Pancreas (tissue), 10 donors: Measurements from ENCODE around the gene HELZ. TPM values are rescaled to one million over a fixed set of nuclear protein-coding genes. Genes with fewer than 3 reads are reported as not detected.
"Not testable (repeated sequence)": the region's sequence is repeated elsewhere in the genome, so short reads cannot be mapped to it uniquely, and the experiment has no call there.

Experiments
- ATAC-seq, 4 donors: fragments of 200-7000 bp; cut with Tn5 transposase; one replicate each; pipeline versions ENCODE4 v1.8.0 to v1.9.1; 2020; ENCODE audit warnings: mild to moderate bottlenecking in 4 of 4, moderate library complexity in 4 of 4
- DNase-seq, 6 donors: peaks; one replicate each; pipeline ENCODE4 v3.0.0-alpha.2; 2020
- FAIRE-seq: peaks from 2 replicates; lab custom pipeline; 2012; peaks lifted over from hg19 to GRCh38; lab: Jason Lieb, UNC
- H3K27ac ChIP-seq, 4 donors: fragments of 200-600 bp; sonication (generic); 1 replicate in 3 of 4; 2 replicates in 1 of 4; pipeline versions ENCODE4 v1.5.0 to v1.8.0; 2020
- H3K27me3 ChIP-seq, 4 donors: fragments of 200-600 bp; one replicate each; pipeline ENCODE4 v1.8.0; 2021
- H3K36me3 ChIP-seq, 3 donors: fragments of 200-600 bp; sonication (generic) in 1 of 3; one replicate each; pipeline versions ENCODE4 v1.5.0 to v1.8.0; 2020 to 2021
- H3K4me1 ChIP-seq, 3 donors: fragments of 200-600 bp; one replicate each; pipeline ENCODE4 v1.8.0; 2021
- H3K4me3 ChIP-seq, 4 donors: fragments of 200-600 bp; sonication (generic) in 2 of 4; one replicate each; pipeline versions ENCODE4 v1.5.0 to v1.8.0; 2020 to 2021
- H3K9me3 ChIP-seq, 4 donors: fragments of 200-600 bp; one replicate each; pipeline ENCODE4 v1.8.0; 2021
- CTCF ChIP-seq, 4 donors: fragments of 200-600 bp; sonication (generic) in 3 of 4; IDR thresholded peaks; one replicate each; pipeline versions ENCODE4 v1.5.0 to v1.8.0; 2021; ENCODE audit warnings: antibody characterized with exemption in 4 of 4
- WGBS, 2 donors: extraction: QIAGEN DNeasy Blood & Tissue Kit; methylation state at CpG; one replicate each; pipeline ENCODE4 v1.1.7; 2013; 5-methylcytosine and 5-hydroxymethylcytosine counted together
- intact Hi-C, 3 donors: fragments of 100-400 bp; cut with DNase I; formaldehyde crosslinking; loops; one replicate each; pipeline versions ENCODE4 v1.11.1 to v1.14.2; 2022
- polyA plus RNA-seq, 2 donors: library from polyadenylated mRNA; stranded (reverse); fragments of 200-250 nt; gene quantifications; one replicate each; pipeline ENCODE4 v1.2.3, GENCODE V29; 2013
- total RNA-seq, 6 donors: library from RNA; stranded (reverse); fragmentation: NEBNext Ultra II Directional in 4 of 6; extraction: Animal tissue kit (Norgen Biotek cat#: 25700) in 4 of 6; gene quantifications; one replicate each; pipeline versions ENCODE4 v1.2.1 to v1.2.4, GENCODE V29; 2021 to 2023
- donor health status: healthy with polysubstance abuse.
- donor health status: DM: no; HTN: no; CAD: no; lungs with moderate emphysema.
- donor health status: DM: no; HTN: no; CAD: no.
- donor health status: control.
- donor health status: control.
- donor health status: Bipolar disorder and iron deficiency.
- donor health status: DM: yes; HTN: yes; CAD: no.
- donor health status: DM: no; HTN: no; CAD: no.
- donor health status: DM: no; HTN: no; CAD: no.
- donor health status: DM: yes; HTN: yes; CAD: no.

HELZ gene
- total and polyA plus RNA-seq, 8 donors, result 4.1 to 36.6 (median 23.9) TPM

GRCh38 chr17:67202503-67202902 lies 42.5 kb downstream of the HELZ start:
- no peak for TF ChIP-seq CTCF (IDR thresholded peaks at IDR 0.05)
- H3K9me3 ChIP-seq, result no peaks in the 10 kb centered on the region
- FAIRE-seq, result peak; percentile 43

GRCh38 chr17:67200727-67201301 lies 44.2 kb downstream of the HELZ start:
- H3K27ac ChIP-seq, result no peak overlapping the region
- intact Hi-C loops, result no loop called here
- no peaks in the 10 kb centered on the region for H3K27me3 ChIP-seq
- no peak overlapping the region for H3K4me3 ChIP-seq
- ATAC-seq (peak in 3 of 4 donors; percentile 38 to 44 (median 38)), FAIRE-seq (no peak), DNase-seq (no peak)
- H3K9me3 ChIP-seq, result no peaks in the 10 kb centered on the region
- TF ChIP-seq CTCF (IDR thresholded peaks at IDR 0.05), result peak in 1 of 4 donors; percentile 36
- peaks cover 0 to 26% (median 14%) of the 10 kb centered on the region in 3 donors for H3K36me3 ChIP-seq
- WGBS, 2 donors, result 86 to 87% methylated on average over 4 of the region's 4 CpGs
- no peaks in the 10 kb centered on the region for H3K4me1 ChIP-seq

More at GRCh38 chr17:67202503-67202902, 42.5 kb downstream of the HELZ start:
- peaks cover 0 to 26% (median 14%) of the 10 kb centered on the region in 3 donors for H3K36me3 ChIP-seq
- DNase-seq, result no peak
- H3K4me3 ChIP-seq, result no peak overlapping the region
- no peaks in the 10 kb centered on the region for H3K27me3 ChIP-seq
- H3K27ac ChIP-seq, result no peak overlapping the region
- no peaks in the 10 kb centered on the region for H3K4me1 ChIP-seq
- intact Hi-C loops, result no loop called here
- 95 to 98% methylated on average over 1 of the region's 1 CpG for WGBS, 2 donors
- no peak for ATAC-seq

- H3K27ac ChIP-seq, result no peak overlapping the region
- intact Hi-C loops, result no loop called here
- no peaks in the 10 kb centered on the region for H3K4me1 ChIP-seq
- no peak overlapping the region for H3K4me3 ChIP-seq
- DNase-seq, result no peak
- H3K9me3 ChIP-seq, result no peaks in the 10 kb centered on the region
- no peaks in the 10 kb centered on the region for H3K27me3 ChIP-seq
- no peak for FAIRE-seq
- no peak for TF ChIP-seq CTCF (IDR thresholded peaks at IDR 0.05)
- ATAC-seq, result no peak
- peaks cover 0 to 26% (median 14%) of the 10 kb centered on the region in 3 donors for H3K36me3 ChIP-seq
- WGBS, 2 donors, result 57 to 69% methylated on average over 3 of the region's 3 CpGs
Observed at GRCh38 chr17:67198131-67198530, 46.9 kb downstream of the HELZ start.

- H3K4me1 ChIP-seq, DNase-seq, H3K27me3 ChIP-seq, H3K9me3 ChIP-seq, H3K27ac ChIP-seq, ATAC-seq, intact Hi-C loops, FAIRE-seq, H3K4me3 ChIP-seq: not testable (repeated sequence)
- peaks cover 0 to 18% (median 14%) of the 10 kb centered on the region in 3 donors for H3K36me3 ChIP-seq
- WGBS, 2 donors, result 92 to 96% methylated on average over 3 of the region's 3 CpGs
Observed at GRCh38 chr17:67197023-67197422, 48.0 kb downstream of the HELZ start.

- intact Hi-C loops, result no loop called here
- H3K4me3 ChIP-seq, result no peak overlapping the region
- peaks cover 0 to 18% (median 14%) of the 10 kb centered on the region in 3 donors for H3K36me3 ChIP-seq
- no peak for ATAC-seq
- TF ChIP-seq CTCF (IDR thresholded peaks at IDR 0.05), result no peak
- no peak overlapping the region for H3K27ac ChIP-seq
- H3K27me3 ChIP-seq, result no peaks in the 10 kb centered on the region
- FAIRE-seq, result no peak
- no peak for DNase-seq
- no peaks in the 10 kb centered on the region for H3K4me1 ChIP-seq
- no peaks in the 10 kb centered on the region for H3K9me3 ChIP-seq
- 96 to 97% methylated on average over 1 of the region's 1 CpG for WGBS, 2 donors
Observed at GRCh38 chr17:67196422-67196821, 48.6 kb downstream of the HELZ start.
